Common myeloid progenitor, CD34-positive (primary cell): ENCODE data around the gene WEE2.

ENCODE experiments used
- CTCF ChIA-PET: fragments of 350-600 bp; sonication (Branson Sonifier 250); formaldehyde crosslinking; loops from one replicate; lab custom pipeline; 2021; ENCODE audit warnings: antibody characterized with exemption; lab: Charles Lee
- POLR2A ChIA-PET: fragments of 350-600 bp; sonication (Branson Sonifier 250); formaldehyde crosslinking; loops from one replicate; lab custom pipeline; 2021; ENCODE audit warnings: antibody characterized with exemption; lab: Charles Lee
- DNase-seq, 3 donors: peaks; one replicate each; pipeline versions ENCODE4 v3.0.0 to v3.0.0-alpha.2; 2013
- H3K27ac ChIP-seq, 2 experiments: 1 replicate in 1 of 2; 2 replicates in 1 of 2; pipeline ENCODE4 v1.7.0; 2013; ENCODE audit warnings: inconsistent platforms in 2 of 2, low read length in 2 of 2, mild to moderate bottlenecking in 2 of 2, low read depth in 1 of 2, moderate library complexity in 1 of 2; ENCODE audit not compliant: severe bottlenecking in 2 of 2, insufficient read depth in 1 of 2, poor library complexity in 1 of 2
- H3K27me3 ChIP-seq, 5 experiments: replicated peaks in 2 of 5; 1 replicate in 3 of 5; 2 replicates in 2 of 5; pipeline versions ENCODE4 v1.6.1 to v1.7.0; 2013; ENCODE audit warnings: low read length in 4 of 5, mild to moderate bottlenecking in 2 of 5, moderate library complexity in 2 of 5, inconsistent platforms in 1 of 5; ENCODE audit not compliant: insufficient read depth in 5 of 5, control insufficient read depth in 4 of 5
- H3K36me3 ChIP-seq, 4 experiments: 1 replicate in 2 of 4; 2 replicates in 2 of 4; pipeline versions ENCODE4 v1.6.1 to v1.7.0; 2013; ENCODE audit warnings: low read length in 3 of 4, control low read depth in 1 of 4, mild to moderate bottlenecking in 1 of 4; ENCODE audit not compliant: control insufficient read depth in 4 of 4, insufficient read depth in 4 of 4
- H3K4me1 ChIP-seq, 4 experiments: 1 replicate in 3 of 4; 2 replicates in 1 of 4; pipeline versions ENCODE4 v1.6.1 to v1.7.1; 2013; ENCODE audit warnings: low read length in 3 of 4, mild to moderate bottlenecking in 3 of 4, control low read depth in 1 of 4, inconsistent platforms in 1 of 4, moderate library complexity in 1 of 4; ENCODE audit not compliant: control insufficient read depth in 4 of 4, insufficient read depth in 4 of 4; ENCODE audit errors: control extremely low read depth in 1 of 4
- H3K4me3 ChIP-seq, 7 experiments: 1 replicate in 4 of 7; 2 replicates in 3 of 7; pipeline versions ENCODE4 v1.5.1 to v1.7.0; 2013; ENCODE audit warnings: mild to moderate bottlenecking in 7 of 7, low read length in 6 of 7, moderate library complexity in 6 of 7, inconsistent platforms in 2 of 7, low read depth in 2 of 7, control low read depth in 1 of 7; ENCODE audit not compliant: insufficient read depth in 4 of 7, control insufficient read depth in 1 of 7; ENCODE audit errors: extremely low read depth in 1 of 7
- H3K9me3 ChIP-seq, 5 experiments: 1 replicate in 4 of 5; 2 replicates in 1 of 5; pipeline versions ENCODE4 v1.6.1 to v1.7.1; 2013; ENCODE audit warnings: low read length in 4 of 5, mild to moderate bottlenecking in 2 of 5, inconsistent platforms in 1 of 5, low read depth in 1 of 5, moderate library complexity in 1 of 5; ENCODE audit not compliant: control insufficient read depth in 4 of 5, insufficient read depth in 2 of 5; ENCODE audit errors: control extremely low read depth in 1 of 5
- WGBS: methylation state at CpG from one replicate; pipeline ENCODE4 v1.1.5; 2013; ENCODE audit not compliant: insufficient coverage; 5-methylcytosine and 5-hydroxymethylcytosine counted together

WEE2 gene

DNA sequence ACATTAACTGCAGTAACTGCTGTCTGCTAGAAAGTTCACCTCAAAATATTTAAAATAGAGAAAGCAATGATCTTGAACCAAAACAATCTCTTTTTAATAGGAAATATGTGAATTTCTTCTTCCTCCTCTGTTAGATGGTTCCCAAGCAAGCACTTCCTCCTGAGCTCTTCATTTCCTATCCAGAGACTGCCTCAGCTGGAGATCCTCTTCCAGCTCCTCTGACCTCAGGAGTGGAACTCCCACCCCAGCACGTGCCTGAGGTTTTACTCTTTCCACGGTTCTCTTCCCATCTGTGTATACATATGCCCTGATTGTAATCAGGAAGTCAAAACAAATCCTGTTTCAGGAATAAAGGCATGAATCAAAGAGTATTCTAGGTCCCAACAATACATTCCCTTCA, 11.8 kb upstream of the WEE2 start:
- H3K4me3 ChIP-seq, result no peak overlapping the region
- no peaks in the 10 kb centered on the region for H3K9me3 ChIP-seq
- POLR2A ChIA-PET, result no interaction called here

DNA sequence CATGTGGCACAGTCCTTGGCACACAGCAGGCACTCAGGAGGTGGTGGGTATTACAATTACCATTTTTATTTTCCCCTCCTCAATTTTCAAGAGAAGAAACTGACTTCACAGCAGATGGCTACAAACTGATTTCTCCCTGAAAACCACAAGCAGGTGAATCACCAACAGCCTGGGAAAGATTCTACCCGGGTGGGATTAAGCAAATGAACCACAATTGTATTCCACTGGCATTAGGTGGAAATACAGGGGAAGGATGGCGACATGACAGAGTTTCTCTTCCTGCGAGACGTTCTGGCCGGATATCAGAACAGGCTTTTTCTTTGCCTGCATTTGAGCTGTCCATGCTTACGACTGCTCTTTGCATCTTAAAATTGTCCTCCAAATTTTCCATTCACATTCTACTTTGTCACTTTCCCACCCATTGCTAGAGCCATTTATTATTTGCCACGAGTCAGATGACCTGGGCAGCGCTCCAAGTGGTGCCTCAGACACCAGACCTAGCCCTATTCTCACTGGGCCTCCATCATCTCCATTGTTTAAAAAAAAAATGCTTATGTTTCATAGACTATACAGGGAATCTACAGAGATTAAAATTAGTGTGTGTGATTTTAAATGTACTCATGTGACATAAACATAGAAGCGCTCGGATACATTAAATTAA, 10.8 kb upstream of the WEE2 start:
- peaks cover 0 to 53% (median 25%) of the 10 kb centered on the region in 4 experiments for H3K4me1 ChIP-seq
- CTCF ChIA-PET, result interaction anchor here (1.3 to 3.5 kb wide), 3 partner anchors 12 to 43 kb away, joined by 3 to 11 read pairs (median 5); no protein-coding TSS in a partner anchor

More for the DNA sequence above, 11.8 kb upstream of the WEE2 start:
- no peaks in the 10 kb centered on the region for H3K27me3 ChIP-seq
- H3K4me1 ChIP-seq, result peaks cover 0 to 52% (median 24%) of the 10 kb centered on the region in 4 experiments
- no peak overlapping the region for H3K27ac ChIP-seq
- peaks cover 0 to 13% (median 1%) of the 10 kb centered on the region in 4 experiments for H3K36me3 ChIP-seq
- WGBS, result no CpG with 5 or more reads among the region's 2 CpGs
- CTCF ChIA-PET, result interaction anchor here (0.9 to 3.5 kb wide), 4 partner anchors 9 to 42 kb away, joined by 3 to 11 read pairs (median 4); no protein-coding TSS in a partner anchor
- no peak for DNase-seq

DNA sequence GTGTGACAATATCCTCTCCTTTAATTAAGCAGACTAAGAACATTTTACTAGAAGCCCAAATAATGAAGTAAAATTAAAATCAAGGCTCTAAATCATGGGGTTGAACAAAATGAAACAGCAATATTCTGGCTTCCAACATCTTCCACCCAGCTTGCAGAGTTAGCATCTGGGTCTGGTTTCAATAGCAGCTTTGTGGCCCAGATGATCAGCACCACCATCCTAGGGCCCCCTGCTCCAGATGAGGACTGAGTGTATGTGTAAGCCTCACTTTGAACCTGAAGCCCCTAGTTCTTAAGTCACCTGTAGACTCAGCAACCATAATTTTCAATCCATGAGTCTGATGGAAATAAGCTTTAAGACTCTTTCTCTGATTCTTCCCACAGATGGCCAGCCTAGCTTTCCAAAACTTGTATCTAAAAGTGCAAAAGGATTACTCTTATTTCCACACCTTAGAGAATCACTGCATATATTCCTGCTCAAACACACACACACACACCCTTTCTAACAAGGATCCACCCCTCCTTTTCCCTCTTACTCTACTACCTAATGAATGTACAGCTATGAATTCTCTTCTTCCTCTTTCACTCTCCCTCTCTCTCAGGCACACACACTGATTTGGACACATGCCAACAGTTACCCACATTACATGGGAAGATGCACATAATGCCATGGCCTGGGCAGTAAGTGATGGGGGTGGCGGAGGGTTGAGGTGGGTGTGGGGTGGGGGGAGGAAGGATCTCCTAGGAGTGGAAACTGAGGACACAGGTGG, 9.7 kb upstream of the WEE2 start:
- peaks cover 0 to 13% (median 1%) of the 10 kb centered on the region in 4 experiments for H3K36me3 ChIP-seq
- peak; percentile 37 to 61 (median 55) for DNase-seq
- ChIA-PET CTCF (interaction anchor here (0.8 to 3.5 kb wide), 8 partner anchors 8 to 44 kb away, joined by 3 to 11 read pairs (median 4); partner anchors contain the start of gene SSBP1), POLR2A (interaction anchor here (1.0 kb wide), 1 partner anchor 39 kb away, joined by 3 read pairs; no protein-coding TSS in a partner anchor)
- H3K27ac ChIP-seq, result no peak overlapping the region
- 20% methylated on average over 1 of the region's 1 CpG for WGBS
- H3K4me3 ChIP-seq, result no peak overlapping the region
- H3K27me3 ChIP-seq, result peaks cover 0 to 3% (median 0%) of the 10 kb centered on the region in 5 experiments
- H3K9me3 ChIP-seq, result no peaks in the 10 kb centered on the region
- H3K4me1 ChIP-seq, result peaks cover 0 to 60% (median 29%) of the 10 kb centered on the region in 4 experiments

More for the DNA sequence above, 10.8 kb upstream of the WEE2 start:
- H3K27me3 ChIP-seq, result no peaks in the 10 kb centered on the region
- H3K36me3 ChIP-seq, result peaks cover 0 to 13% (median 1%) of the 10 kb centered on the region in 4 experiments
- POLR2A ChIA-PET, result no interaction called here
- 79% methylated on average over 7 of the region's 10 CpGs for WGBS
- DNase-seq, result peak in 1 of 3 donors; percentile 23
- no peaks in the 10 kb centered on the region for H3K9me3 ChIP-seq
- no peak overlapping the region for H3K27ac ChIP-seq
- no peak overlapping the region for H3K4me3 ChIP-seq

DNA sequence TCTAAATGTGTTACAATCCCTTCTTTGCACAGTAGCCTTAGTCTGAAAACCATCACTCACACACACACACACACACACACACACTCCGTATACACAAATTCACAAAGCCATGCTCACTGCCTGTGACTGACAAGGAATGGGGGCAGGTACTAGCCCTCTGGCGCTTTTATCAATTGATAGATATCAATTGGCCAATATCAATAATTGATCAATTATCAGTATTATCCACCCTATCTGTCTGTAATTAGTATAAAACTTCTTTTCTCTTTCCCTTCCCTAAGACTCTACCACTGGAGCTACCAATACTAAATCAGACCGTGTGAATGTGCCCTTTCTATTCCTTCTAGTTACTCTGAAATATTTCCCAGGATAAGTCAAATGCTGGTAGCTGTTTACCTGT, 8.3 kb upstream of the WEE2 start:
- ChIA-PET CTCF (interaction anchor here (1.4 to 2.5 kb wide), 6 partner anchors 19 to 50 kb away, joined by 3 to 18 read pairs (median 6); partner anchors contain the start of gene SSBP1), POLR2A (interaction anchor here (0.6 to 0.7 kb wide), 2 partner anchors 40 to 1003 kb away, joined by 3 read pairs; partner anchors contain the start of gene NDUFB2)
- 89% methylated on average over 1 of the region's 3 CpGs for WGBS
- Histone ChIP-seq H3K36me3 (peaks cover 0 to 13% (median 0%) of the 10 kb centered on the region in 4 experiments), H3K9me3 (no peaks in the 10 kb centered on the region), H3K27me3 (peaks cover 0 to 3% (median 0%) of the 10 kb centered on the region in 5 experiments), H3K4me3 (no peak overlapping the region), H3K4me1 (peaks cover 0 to 60% (median 29%) of the 10 kb centered on the region in 4 experiments), H3K27ac (no peak overlapping the region)
- no peak for DNase-seq

DNA sequence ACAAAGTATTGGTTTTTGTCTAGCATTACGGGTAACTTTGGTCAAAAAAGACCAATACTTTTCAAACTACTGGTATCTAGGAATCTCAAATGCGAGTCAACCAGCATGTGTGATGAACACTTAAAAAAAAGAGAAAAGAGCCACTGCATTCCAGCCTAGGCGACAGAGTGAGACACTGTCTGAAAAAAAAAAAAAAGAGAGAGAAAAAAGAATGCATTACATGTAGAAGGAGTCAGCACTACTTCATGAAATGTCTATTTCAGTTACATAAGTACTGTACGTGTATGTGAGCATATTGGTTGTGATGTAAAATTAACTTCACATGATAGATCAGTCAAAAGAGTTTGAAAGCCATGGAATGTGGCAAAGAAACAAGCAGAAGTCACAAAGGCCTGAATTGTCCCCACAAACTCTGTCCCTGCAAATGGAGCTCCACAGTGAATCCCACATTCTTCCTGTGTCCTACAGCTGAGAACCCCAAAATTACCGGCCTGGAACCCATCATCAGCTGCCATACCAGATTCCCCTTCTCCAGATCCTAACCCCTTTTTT, 7.8 kb upstream of the WEE2 start:
- H3K27ac ChIP-seq, result peak overlapping the region in 1 of 2 experiments; percentile 73
- H3K4me3 ChIP-seq, result peak overlapping the region in 6 of 7 experiments; percentile 64 to 82 (median 72)
- POLR2A ChIA-PET, result interaction anchor here (0.7 to 2.3 kb wide), 4 partner anchors 23 to 1004 kb away, joined by 3 to 12 read pairs (median 5); partner anchors contain the start of gene NDUFB2

DNA sequence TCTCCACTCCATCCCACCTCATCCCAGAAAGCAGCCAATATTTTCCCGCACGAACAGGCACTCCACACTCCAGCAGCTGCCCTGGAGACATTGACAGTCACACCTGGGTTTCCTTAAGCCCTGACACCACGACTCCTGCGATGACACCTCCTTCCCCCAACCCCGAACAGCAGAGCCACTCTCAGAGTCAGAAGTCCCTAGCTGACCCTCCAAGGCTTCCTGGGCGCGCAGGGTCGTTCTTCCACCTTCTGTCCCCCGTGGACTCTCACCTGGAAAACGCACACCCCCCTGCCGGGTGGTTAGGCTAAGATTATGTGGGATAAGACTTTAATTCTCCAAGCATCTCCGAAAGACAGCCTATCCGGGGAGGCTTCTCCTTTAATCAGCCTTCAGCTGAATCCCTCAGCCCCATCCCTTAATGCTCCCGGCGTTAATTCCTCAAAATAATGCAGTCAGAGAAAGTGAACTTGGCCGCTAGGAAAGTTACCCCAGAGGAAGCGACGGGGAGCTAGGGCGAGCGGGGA, 7.2 kb upstream of the WEE2 start:
- peak in 1 of 3 donors; percentile 18 for DNase-seq
- Histone ChIP-seq H3K27ac (peak overlapping the region in 1 of 2 experiments; percentile 73), H3K4me3 (peak overlapping the region; percentile 32 to 82 (median 71)), H3K27me3 (peaks cover 0 to 3% (median 0%) of the 10 kb centered on the region in 5 experiments), H3K36me3 (peaks cover 0 to 7% (median 0%) of the 10 kb centered on the region in 4 experiments), H3K4me1 (peaks cover 0 to 59% (median 28%) of the 10 kb centered on the region in 4 experiments), H3K9me3 (no peaks in the 10 kb centered on the region)
- CTCF ChIA-PET, result interaction anchor here (0.6 to 4.1 kb wide), 11 partner anchors 12 to 51 kb away, joined by 3 to 31 read pairs (median 4); no protein-coding TSS in a partner anchor
- POLR2A ChIA-PET, result interaction anchor here (0.7 to 2.5 kb wide), 6 partner anchors 23 to 46 kb away, joined by 3 to 12 read pairs (median 5); no protein-coding TSS in a partner anchor
- WGBS, result 19% methylated on average over 11 of the region's 20 CpGs

More for the DNA sequence above, 7.8 kb upstream of the WEE2 start:
- no peak for DNase-seq
- Histone ChIP-seq H3K27me3 (peaks cover 0 to 3% (median 0%) of the 10 kb centered on the region in 5 experiments), H3K4me1 (peaks cover 0 to 60% (median 29%) of the 10 kb centered on the region in 4 experiments), H3K9me3 (no peaks in the 10 kb centered on the region), H3K36me3 (peaks cover 0 to 13% (median 0%) of the 10 kb centered on the region in 4 experiments)
- CTCF ChIA-PET, result interaction anchor here (1.4 to 4.1 kb wide), 8 partner anchors 14 to 51 kb away, joined by 3 to 31 read pairs (median 7); no protein-coding TSS in a partner anchor
- 63% methylated on average over 2 of the region's 5 CpGs for WGBS
